Psoas muscle (tissue), 8 donors: ENCODE results near the gene JUND. TPM values are rescaled to one million over a fixed set of nuclear protein-coding genes. Genes with fewer than 3 reads are reported as not detected.

Experiments
- ATAC-seq, 4 donors: fragments of 200-7000 bp; cut with Tn5 transposase; one replicate each; pipeline ENCODE4 v1.9.1; 2020; ENCODE audit warnings: moderate library complexity in 3 of 4, mild to moderate bottlenecking in 2 of 4
- DNase-seq, 2 donors: peaks; one replicate each; pipeline ENCODE4 v3.0.0-alpha.2; 2020
- H3K27ac ChIP-seq: fragments of 200-600 bp; one replicate; pipeline ENCODE4 v1.8.0; 2022
- H3K27me3 ChIP-seq, 3 donors: fragments of 200-600 bp in 1 of 3; one replicate each; pipeline versions ENCODE4 v1.6.1 to v1.8.0; 2013 to 2022; ENCODE audit warnings: low read length in 2 of 3, mild to moderate bottlenecking in 2 of 3, moderate library complexity in 1 of 3; ENCODE audit not compliant: insufficient read depth in 3 of 3
- H3K36me3 ChIP-seq, 2 donors: fragments of 200-600 bp in 1 of 2; one replicate each; pipeline versions ENCODE4 v1.6.1 to v1.8.0; 2013 to 2022; ENCODE audit warnings: low read depth in 1 of 2, mild to moderate bottlenecking in 1 of 2, moderate library complexity in 1 of 2; ENCODE audit not compliant: insufficient read depth in 1 of 2
- H3K4me1 ChIP-seq: fragments of 200-600 bp; one replicate; pipeline ENCODE4 v1.8.0; 2022
- H3K4me3 ChIP-seq: fragments of 200-600 bp; one replicate; pipeline ENCODE4 v1.8.0; 2022; ENCODE audit warnings: mild to moderate bottlenecking
- H3K9me3 ChIP-seq: fragments of 200-600 bp; one replicate; pipeline ENCODE4 v1.8.0; 2022
- WGBS, 3 donors: extraction: QIAGEN DNeasy Blood & Tissue Kit; methylation state at CpG; one replicate each; pipeline versions ENCODE4 v1.1.6 to v1.1.7; 2013; 5-methylcytosine and 5-hydroxymethylcytosine counted together
- intact Hi-C, 2 donors: fragments of 100-400 bp; cut with DNase I; formaldehyde crosslinking; loops; one replicate each; pipeline versions ENCODE4 v1.11.0 to v1.14.2; 2022
- polyA plus RNA-seq, 3 donors: library from polyadenylated mRNA; stranded (reverse); fragments of 200-250 nt; gene quantifications; one replicate each; pipeline ENCODE4 v1.2.3, GENCODE V29; 2013
- total RNA-seq, 4 donors: library from RNA; stranded (reverse); fragmentation: NEBNext Ultra II Directional in 2 of 4; extraction: Animal tissue kit (Norgen Biotek cat#: 25700) in 2 of 4; gene quantifications; one replicate each; pipeline versions ENCODE4 v1.2.1 to v1.2.4, GENCODE V29; 2021 to 2023
- TF ChIP-seq, protein P1 (sequence below): fragments of 200-600 bp; IDR thresholded peaks from one replicate; pipeline ENCODE4 v1.8.0; 2022; ENCODE audit warnings: antibody characterized with exemption
- donor health status: healthy with polysubstance abuse.
- donor health status: DM: no; HTN: no; CAD: no; lungs with moderate emphysema.
- donor health status: Bipolar disorder and iron deficiency.
- donor health status: healthy.
- donor health status: DM: yes; HTN: yes; CAD: no.
- donor health status: DM: no; HTN: no; CAD: no.
- donor health status: DM: no; HTN: no; CAD: no.
- donor health status: DM: yes; HTN: yes; CAD: no.

The JUND gene
- total and polyA plus RNA-seq, 7 donors = 22.7 to 77.1 (median 68.0) TPM

DNA sequence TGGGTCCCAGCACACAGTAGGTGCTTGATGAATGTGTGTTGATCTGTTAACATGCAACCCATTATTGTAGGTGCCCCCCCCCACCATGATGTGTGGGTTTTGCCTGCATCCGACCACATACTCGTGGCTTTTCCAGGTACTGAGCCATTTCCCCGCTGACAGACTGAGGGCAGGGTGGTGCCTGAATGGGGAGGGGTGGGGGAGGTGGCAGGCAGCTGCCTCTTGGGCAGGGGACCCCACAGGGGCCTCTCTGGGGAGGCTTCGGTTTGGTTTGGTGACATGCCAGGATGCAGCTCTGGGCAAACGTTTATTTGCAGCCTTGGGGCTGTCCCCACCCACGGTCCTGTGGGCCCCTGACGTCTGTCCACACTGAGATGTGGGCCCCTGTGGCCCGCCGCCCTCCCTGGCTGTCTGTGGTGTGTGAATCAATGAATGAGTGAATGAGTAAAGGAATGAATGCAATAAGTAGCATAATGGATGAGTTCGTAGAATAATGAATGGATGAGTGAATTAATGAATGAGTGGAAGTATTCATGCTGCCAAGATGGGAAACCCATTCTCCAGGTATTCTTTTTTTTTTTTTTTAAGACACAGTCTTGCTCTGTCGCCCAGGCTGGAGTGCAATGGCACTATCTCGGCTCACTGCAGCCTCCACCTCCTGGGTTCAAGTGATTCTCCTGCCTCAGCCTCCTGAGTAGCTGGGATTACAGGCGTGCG is 9.0 kb upstream of the JUND start:
- no peaks in the 10 kb centered on the region for H3K36me3 ChIP-seq
- WGBS, 3 donors = 53 to 57% (median 56%) methylated on average over 14 of the region's 14 CpGs
- intact Hi-C loops = no loop called here
- peaks cover 14% of the 10 kb centered on the region for H3K4me1 ChIP-seq
- no peak for ATAC-seq
- H3K27me3 ChIP-seq = no peaks in the 10 kb centered on the region
- no peak overlapping the region for H3K4me3 ChIP-seq
- TF ChIP-seq, protein P1, sequence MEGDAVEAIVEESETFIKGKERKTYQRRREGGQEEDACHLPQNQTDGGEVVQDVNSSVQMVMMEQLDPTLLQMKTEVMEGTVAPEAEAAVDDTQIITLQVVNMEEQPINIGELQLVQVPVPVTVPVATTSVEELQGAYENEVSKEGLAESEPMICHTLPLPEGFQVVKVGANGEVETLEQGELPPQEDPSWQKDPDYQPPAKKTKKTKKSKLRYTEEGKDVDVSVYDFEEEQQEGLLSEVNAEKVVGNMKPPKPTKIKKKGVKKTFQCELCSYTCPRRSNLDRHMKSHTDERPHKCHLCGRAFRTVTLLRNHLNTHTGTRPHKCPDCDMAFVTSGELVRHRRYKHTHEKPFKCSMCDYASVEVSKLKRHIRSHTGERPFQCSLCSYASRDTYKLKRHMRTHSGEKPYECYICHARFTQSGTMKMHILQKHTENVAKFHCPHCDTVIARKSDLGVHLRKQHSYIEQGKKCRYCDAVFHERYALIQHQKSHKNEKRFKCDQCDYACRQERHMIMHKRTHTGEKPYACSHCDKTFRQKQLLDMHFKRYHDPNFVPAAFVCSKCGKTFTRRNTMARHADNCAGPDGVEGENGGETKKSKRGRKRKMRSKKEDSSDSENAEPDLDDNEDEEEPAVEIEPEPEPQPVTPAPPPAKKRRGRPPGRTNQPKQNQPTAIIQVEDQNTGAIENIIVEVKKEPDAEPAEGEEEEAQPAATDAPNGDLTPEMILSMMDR = no peak
- no peaks in the 10 kb centered on the region for H3K9me3 ChIP-seq
- DNase-seq = no peak
- peak overlapping the region; percentile 97 for H3K27ac ChIP-seq

- Histone ChIP-seq H3K4me1 (peaks cover 14% of the 10 kb centered on the region), H3K27me3 (no peaks in the 10 kb centered on the region), H3K36me3 (no peaks in the 10 kb centered on the region), H3K27ac (peak overlapping the region; percentile 97), H3K9me3 (no peaks in the 10 kb centered on the region), H3K4me3 (no peak overlapping the region)
- intact Hi-C loops = no loop called here
- WGBS, 3 donors = 61 to 66% (median 64%) methylated on average over 12 of the region's 12 CpGs
- no peak for DNase-seq
- TF ChIP-seq, protein P1 = no peak
- ATAC-seq = no peak
Measured at GRCh38 chr19:18289471-18290301, 8.3 kb upstream of the JUND start.

DNA sequence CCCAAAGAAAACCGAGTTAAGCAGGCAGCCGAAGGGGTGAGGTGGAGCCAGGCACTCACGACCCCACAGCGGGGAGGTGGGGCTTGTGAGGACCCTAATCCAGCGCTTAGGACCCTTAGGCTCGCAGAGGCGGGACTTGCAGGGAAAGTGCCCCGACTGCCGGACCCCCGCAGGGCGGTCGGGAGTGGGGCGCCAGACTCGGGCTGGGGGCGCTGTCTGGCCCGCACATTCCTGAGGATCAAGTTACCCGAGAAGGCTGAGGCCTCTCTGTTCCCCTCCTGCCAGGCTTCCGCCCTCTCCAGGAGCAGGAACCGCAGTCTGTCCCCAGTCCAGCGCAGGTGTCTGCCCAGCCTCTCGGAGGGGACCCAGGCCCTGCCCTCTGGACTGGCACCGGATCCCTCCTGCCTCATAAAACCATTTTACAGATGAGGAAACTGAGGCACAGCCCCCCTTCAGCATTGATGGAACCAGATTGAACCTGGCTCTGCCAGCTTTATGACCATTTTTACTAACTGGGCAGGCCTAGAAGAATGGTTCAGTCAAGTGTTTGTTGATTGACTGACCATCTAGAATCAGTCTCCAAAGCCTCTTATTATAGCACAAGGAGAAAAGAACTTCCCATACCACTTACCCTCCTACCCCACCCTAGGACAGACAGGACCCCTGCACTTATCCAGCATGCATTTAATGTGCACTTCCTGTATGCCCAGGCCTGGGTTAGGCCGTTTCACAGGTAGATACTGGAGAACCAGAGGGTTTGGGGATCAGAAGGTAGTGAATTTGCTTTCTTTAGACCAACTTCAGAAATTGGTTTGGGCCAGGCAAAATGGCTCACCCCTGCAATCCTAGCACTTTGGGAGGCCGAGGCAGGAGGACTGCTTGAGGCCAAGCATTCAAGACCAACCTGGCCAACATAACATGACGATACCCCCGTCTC is 6.7 kb upstream of the JUND start:
- H3K9me3 ChIP-seq = no peaks in the 10 kb centered on the region
- intact Hi-C loops = no loop called here
- H3K27ac ChIP-seq = peak overlapping the region; percentile 61
- no peaks in the 10 kb centered on the region for H3K27me3 ChIP-seq
- ATAC-seq = no peak
- 49 to 57% (median 53%) methylated on average over 26 of the region's 26 CpGs for WGBS, 3 donors
- peaks cover 15% of the 10 kb centered on the region for H3K4me1 ChIP-seq
- no peak overlapping the region for H3K4me3 ChIP-seq
- no peaks in the 10 kb centered on the region for H3K36me3 ChIP-seq
- TF ChIP-seq, protein P1 = no peak
- DNase-seq = no peak

DNA sequence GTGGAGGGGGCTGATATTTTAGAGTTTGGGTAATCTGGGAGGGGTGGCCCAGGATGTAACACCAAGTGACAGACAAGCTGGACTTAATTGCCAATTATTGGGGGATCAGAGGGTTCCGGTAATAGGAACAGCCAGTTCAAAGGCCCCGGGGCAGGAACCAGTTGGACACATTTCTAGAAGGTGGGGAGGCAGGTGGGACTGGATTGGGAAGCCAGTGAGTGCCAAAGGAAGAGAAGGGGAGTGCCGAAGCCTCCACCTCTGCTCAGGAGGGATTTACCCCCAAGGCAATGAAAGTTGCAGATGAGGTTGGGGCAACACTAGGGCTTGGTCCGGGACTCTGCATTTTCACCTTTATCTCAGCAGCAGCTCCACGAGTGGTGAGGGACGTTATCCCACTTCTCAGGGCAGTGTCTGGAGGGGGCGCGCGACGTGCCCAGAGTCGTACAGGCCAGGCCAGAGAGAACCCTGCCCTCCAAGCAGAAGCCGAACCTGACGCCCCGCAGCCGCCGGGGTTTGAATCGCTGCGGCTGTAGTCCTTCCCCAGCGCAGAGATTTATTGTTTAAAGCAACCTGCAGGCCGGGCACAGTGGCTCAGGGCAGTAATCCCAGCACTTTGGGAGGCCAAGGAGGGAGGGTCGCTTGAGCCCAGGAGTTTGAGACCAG is 5.7 kb upstream of the JUND start:
- Histone ChIP-seq H3K27me3 (no peaks in the 10 kb centered on the region), H3K36me3 (no peaks in the 10 kb centered on the region), H3K4me1 (peaks cover 21% of the 10 kb centered on the region), H3K27ac (peak overlapping the region; percentile 61), H3K4me3 (no peak overlapping the region), H3K9me3 (no peaks in the 10 kb centered on the region)
- 54 to 73% (median 57%) methylated on average over 21 of the region's 21 CpGs for WGBS, 3 donors
- TF ChIP-seq, protein P1 = no peak
- DNase-seq = no peak
- intact Hi-C loops = no loop called here
- no peak for ATAC-seq
